Thyroid gland (tissue), 4 donors: Measurements from ENCODE around the gene TMEM119. TPM values are rescaled to one million over a fixed set of nuclear protein-coding genes. Genes with fewer than 3 reads are reported as not detected.

Experiments
- DNase-seq, 2 donors: peaks; one replicate each; pipeline ENCODE4 v3.0.0-alpha.2; 2019
- H3K27ac ChIP-seq, 3 donors: fragments of 200-600 bp; sonication (generic); 1 replicate in 2 of 3; 2 replicates in 1 of 3; pipeline ENCODE4 v1.5.1; 2016 to 2019; ENCODE audit warnings: mild to moderate bottlenecking in 1 of 3, moderate library complexity in 1 of 3
- H3K27me3 ChIP-seq: fragments of 200-600 bp; sonication (generic); one replicate; pipeline ENCODE4 v1.5.1; 2019
- H3K36me3 ChIP-seq, 2 donors: fragments of 200-600 bp; sonication (generic); one replicate each; pipeline ENCODE4 v1.5.1; 2016 to 2019
- H3K4me1 ChIP-seq, 2 donors: fragments of 200-600 bp; sonication (generic); one replicate each; pipeline ENCODE4 v1.5.1; 2017 to 2019
- H3K4me3 ChIP-seq, 3 donors: fragments of 200-600 bp; sonication (generic); replicated peaks in 1 of 3; 1 replicate in 2 of 3; 2 replicates in 1 of 3; pipeline ENCODE4 v1.5.1; 2016; ENCODE audit warnings: mild to moderate bottlenecking in 1 of 3
- H3K9me3 ChIP-seq: fragments of 200-600 bp; sonication (generic); one replicate; pipeline ENCODE4 v1.5.1; 2017
- POLR2A ChIP-seq, 2 donors: fragments of 450-650 bp; IDR thresholded peaks; one replicate each; pipeline ENCODE4 v1.6.1; 2017; ENCODE audit warnings: antibody characterized with exemption in 2 of 2, mild to moderate bottlenecking in 2 of 2, moderate library complexity in 1 of 2
- WGBS, 2 donors: methylation state at CpG; one replicate each; pipeline ENCODE4 v1.1.5; 2017; 5-methylcytosine and 5-hydroxymethylcytosine counted together
- intact Hi-C: fragments of 100-400 bp; cut with DNase I; formaldehyde crosslinking; loops from one replicate; pipeline ENCODE4 v1.15.1; 2023
- total RNA-seq, 4 donors: library from RNA; depleted of rRNA; stranded (reverse); fragments of >200 nt; gene quantifications; one replicate each; pipeline ENCODE4 v1.2.3, GENCODE V29; 2016
- TF ChIP-seq, protein P1 (sequence below), 6 experiments: fragments of 200-600 bp in 3 of 6; fragments of 450-650 bp in 3 of 6; sonication (generic) in 3 of 6; IDR thresholded peaks; one replicate each; pipeline ENCODE4 v1.5.1; 2016 to 2019; ENCODE audit warnings: antibody characterized with exemption in 6 of 6, mild to moderate bottlenecking in 2 of 6, inconsistent platforms in 1 of 6, moderate library complexity in 1 of 6

Gene TMEM119
- total RNA-seq, 4 donors from 2014 or later, result 6.9 to 21.6 (median 15.3) TPM

DNA sequence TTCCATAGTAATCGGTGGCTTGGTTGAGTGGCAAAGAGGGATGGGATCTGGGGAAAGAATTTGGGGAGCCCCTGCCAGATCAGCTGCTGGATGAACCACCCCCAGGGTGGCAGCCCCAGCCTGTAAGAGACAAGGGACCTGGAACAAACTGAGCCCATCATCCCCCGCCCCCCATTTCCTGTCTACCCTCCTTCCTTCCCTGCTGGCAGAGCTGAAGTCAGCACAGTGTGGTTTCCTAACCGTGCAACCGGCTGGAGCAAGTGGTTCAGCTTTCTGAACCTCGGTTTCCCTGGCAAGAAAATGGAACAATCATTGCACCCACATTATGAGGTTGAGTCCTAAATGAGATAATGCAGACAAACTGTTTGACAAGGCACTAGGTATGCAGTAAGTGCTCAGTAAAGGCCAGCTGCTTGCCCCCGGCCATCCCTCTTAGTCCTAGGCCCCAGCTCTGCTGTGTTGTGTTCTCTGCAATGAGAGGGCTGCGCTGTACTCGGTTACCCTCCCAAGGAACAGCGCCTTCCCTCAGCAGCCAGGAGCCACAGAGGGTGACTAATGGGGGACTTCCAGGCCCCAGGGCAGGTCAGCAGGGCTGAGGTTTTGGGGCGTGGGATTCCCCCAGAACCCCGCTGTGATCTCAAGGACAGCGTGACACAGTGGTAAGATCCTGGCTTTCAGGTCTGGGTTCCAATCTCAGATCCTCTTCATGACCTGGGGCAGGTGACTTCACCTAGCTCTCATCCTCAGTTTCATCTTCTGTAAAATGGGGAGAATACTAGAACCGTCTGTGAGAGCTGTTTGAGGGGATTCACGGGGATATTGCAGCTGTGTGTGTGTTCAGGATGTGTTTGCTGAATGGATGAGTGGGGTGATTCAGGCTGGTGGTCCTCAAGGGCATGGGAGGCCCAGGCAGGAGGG lies 19.3 kb upstream of the TMEM119 start:
- Histone ChIP-seq H3K36me3 (no peaks in the 10 kb centered on the region), H3K4me1 (peaks cover 7 to 14% of the 10 kb centered on the region in 2 donors), H3K9me3 (no peaks in the 10 kb centered on the region), H3K4me3 (no peak overlapping the region), H3K27ac (no peak overlapping the region), H3K27me3 (no peaks in the 10 kb centered on the region)
- WGBS, 2 donors, result 83 to 85% methylated on average over 10 to 14 of the region's 14 CpGs
- TF ChIP-seq, protein P1, sequence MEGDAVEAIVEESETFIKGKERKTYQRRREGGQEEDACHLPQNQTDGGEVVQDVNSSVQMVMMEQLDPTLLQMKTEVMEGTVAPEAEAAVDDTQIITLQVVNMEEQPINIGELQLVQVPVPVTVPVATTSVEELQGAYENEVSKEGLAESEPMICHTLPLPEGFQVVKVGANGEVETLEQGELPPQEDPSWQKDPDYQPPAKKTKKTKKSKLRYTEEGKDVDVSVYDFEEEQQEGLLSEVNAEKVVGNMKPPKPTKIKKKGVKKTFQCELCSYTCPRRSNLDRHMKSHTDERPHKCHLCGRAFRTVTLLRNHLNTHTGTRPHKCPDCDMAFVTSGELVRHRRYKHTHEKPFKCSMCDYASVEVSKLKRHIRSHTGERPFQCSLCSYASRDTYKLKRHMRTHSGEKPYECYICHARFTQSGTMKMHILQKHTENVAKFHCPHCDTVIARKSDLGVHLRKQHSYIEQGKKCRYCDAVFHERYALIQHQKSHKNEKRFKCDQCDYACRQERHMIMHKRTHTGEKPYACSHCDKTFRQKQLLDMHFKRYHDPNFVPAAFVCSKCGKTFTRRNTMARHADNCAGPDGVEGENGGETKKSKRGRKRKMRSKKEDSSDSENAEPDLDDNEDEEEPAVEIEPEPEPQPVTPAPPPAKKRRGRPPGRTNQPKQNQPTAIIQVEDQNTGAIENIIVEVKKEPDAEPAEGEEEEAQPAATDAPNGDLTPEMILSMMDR (IDR thresholded peaks at IDR 0.05), result no peak
- no peak for TF ChIP-seq POLR2A (IDR thresholded peaks at IDR 0.05)
- no peak for DNase-seq
- intact Hi-C loops, result loop anchor here (5.0 kb wide), 2 partner anchors 105 to 185 kb away; no protein-coding TSS in a partner anchor

DNA sequence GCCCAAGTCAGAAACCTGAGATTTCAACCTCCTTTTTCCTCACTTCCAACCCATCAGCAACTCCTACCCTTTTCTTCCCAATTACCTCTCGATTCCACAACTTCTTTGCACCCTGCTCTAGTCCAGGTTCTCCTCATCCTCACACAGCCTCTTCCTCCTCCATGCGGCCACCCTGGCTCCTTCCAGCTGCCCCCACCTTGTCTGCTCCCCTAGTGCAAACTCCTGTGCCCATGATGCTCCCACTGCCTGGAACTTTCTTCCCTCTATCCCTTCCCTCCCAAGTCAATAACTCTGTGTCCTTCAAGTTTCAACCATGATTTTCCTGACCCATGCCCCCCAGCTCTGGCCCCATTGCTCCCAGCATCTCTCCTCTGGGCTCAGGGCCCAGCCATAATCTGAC lies 18.5 kb upstream of the TMEM119 start:
- no peak for TF ChIP-seq POLR2A (IDR thresholded peaks at IDR 0.05)
- TF ChIP-seq, protein P1 (IDR thresholded peaks at IDR 0.05), result no peak
- H3K4me1 ChIP-seq, result peaks cover 7 to 14% of the 10 kb centered on the region in 2 donors
- 96 to 99% methylated on average over 2 of the region's 2 CpGs for WGBS, 2 donors
- no peaks in the 10 kb centered on the region for H3K27me3 ChIP-seq
- H3K36me3 ChIP-seq, result no peaks in the 10 kb centered on the region
- H3K27ac ChIP-seq, result no peak overlapping the region
- intact Hi-C loops, result loop anchor here (5.0 kb wide), 2 partner anchors 104 to 186 kb away; no protein-coding TSS in a partner anchor
- no peak overlapping the region for H3K4me3 ChIP-seq
- no peaks in the 10 kb centered on the region for H3K9me3 ChIP-seq
- no peak for DNase-seq

DNA sequence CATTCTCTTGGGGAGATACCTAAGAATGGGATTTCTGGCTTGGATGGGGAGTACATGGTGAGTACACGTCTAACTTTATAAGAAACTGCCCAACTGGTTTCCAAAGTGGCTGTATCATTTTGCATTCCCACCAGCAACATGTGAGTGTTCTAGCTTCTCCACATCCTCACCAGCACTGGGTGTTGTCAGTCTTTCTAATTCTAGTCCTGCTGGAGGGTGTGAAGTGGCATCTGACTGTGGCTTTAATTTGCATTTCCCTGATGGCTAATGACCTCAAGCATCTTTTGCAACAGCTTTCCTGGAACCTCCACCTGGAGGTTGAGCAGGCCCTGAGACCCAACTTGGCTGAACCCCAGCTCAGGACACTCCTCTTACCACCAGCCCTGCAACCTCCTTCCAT lies 18.0 kb upstream of the TMEM119 start:
- DNase-seq, result no peak
- peaks cover 7 to 14% of the 10 kb centered on the region in 2 donors for H3K4me1 ChIP-seq
- no peaks in the 10 kb centered on the region for H3K9me3 ChIP-seq
- intact Hi-C loops, result loop anchor here (5.0 kb wide), 2 partner anchors 104 to 186 kb away; no protein-coding TSS in a partner anchor
- no peak overlapping the region for H3K27ac ChIP-seq
- TF ChIP-seq, protein P1 (IDR thresholded peaks at IDR 0.05), result no peak
- TF ChIP-seq POLR2A (IDR thresholded peaks at IDR 0.05), result no peak
- no peak overlapping the region for H3K4me3 ChIP-seq
- no peaks in the 10 kb centered on the region for H3K27me3 ChIP-seq
- 82 to 93% methylated on average over 1 of the region's 1 CpG for WGBS, 2 donors
- no peaks in the 10 kb centered on the region for H3K36me3 ChIP-seq

DNA sequence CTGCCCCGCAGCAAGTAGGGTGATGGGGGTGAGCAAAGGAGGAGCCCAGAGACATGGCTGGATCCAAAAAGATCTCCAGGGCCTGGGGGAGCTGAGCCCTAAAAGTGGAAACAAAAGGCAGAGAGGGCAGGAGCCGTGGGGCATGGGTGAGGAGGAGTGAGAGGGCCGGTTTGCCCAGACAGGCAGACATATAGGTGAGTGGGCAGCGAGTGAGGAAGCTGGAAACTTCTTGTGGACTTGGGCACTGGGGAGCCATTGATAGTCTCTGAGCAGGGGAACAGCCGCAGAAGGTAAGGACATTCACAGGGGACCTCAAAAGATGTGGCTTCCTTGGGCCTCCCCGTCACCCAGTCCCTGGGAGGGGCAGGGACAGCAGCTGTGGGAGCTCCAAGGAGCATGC lies 16.8 kb upstream of the TMEM119 start:
- H3K27ac ChIP-seq, result no peak overlapping the region
- no peaks in the 10 kb centered on the region for H3K9me3 ChIP-seq
- WGBS, 2 donors, result 90 to 94% methylated on average over 6 of the region's 6 CpGs
- intact Hi-C loops, result loop anchor here (5.0 kb wide), 2 partner anchors 102 to 188 kb away; no protein-coding TSS in a partner anchor
- TF ChIP-seq, protein P1 (IDR thresholded peaks at IDR 0.05), result no peak
- TF ChIP-seq POLR2A (IDR thresholded peaks at IDR 0.05), result no peak
- H3K4me3 ChIP-seq, result no peak overlapping the region
- no peaks in the 10 kb centered on the region for H3K27me3 ChIP-seq
- H3K4me1 ChIP-seq, result peaks cover 7 to 14% of the 10 kb centered on the region in 2 donors
- no peak for DNase-seq
- H3K36me3 ChIP-seq, result no peaks in the 10 kb centered on the region

DNA sequence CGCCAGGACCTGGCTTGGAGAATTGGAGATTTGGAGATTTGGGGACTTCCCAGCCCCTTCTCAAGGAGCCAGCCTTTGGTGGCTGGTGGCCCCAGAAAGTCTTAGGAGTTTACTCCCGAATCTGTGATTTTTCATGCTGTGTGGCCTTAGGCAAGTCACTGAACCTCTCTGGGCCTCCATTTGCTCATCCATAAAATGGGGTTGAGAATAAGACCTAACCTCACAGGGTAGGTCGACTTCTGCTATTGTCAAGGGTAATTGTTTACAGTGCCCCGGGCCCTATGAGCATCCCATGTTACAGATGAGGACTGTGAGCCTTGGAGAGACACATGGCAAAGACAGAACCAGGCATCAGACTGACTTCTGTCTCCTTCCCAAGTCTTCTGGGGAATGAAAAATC lies 16.2 kb upstream of the TMEM119 start:
- H3K9me3 ChIP-seq, result no peaks in the 10 kb centered on the region
- peaks cover 7 to 10% of the 10 kb centered on the region in 2 donors for H3K4me1 ChIP-seq
- intact Hi-C loops, result no loop called here
- H3K27ac ChIP-seq, result no peak overlapping the region
- WGBS, 2 donors, result 85 to 94% methylated on average over 4 of the region's 4 CpGs
- no peak for DNase-seq
- H3K27me3 ChIP-seq, result no peaks in the 10 kb centered on the region
- no peak for TF ChIP-seq POLR2A (IDR thresholded peaks at IDR 0.05)
- no peak overlapping the region for H3K4me3 ChIP-seq
- no peaks in the 10 kb centered on the region for H3K36me3 ChIP-seq
